A673 (cell line): ENCODE results near the gene MLIP. TPM values are rescaled to one million over a fixed set of nuclear protein-coding genes. Genes with fewer than 3 reads are reported as not detected.

ENCODE experiments used
- BruUV-seq: library from RNA; stranded (reverse); fragments of 400-500 nt; replicated peaks from 2 replicates; lab custom pipeline; 2021; lab: Mats Ljungman, UMichigan
- CTCF ChIA-PET: fragments of 300-600 bp; sonication (Branson Sonifier 250); formaldehyde crosslinking; loops from one replicate; lab custom pipeline; 2022; ENCODE audit warnings: antibody characterized with exemption; lab: Charles Lee
- POLR2A ChIA-PET: fragments of 300-600 bp; sonication (Branson Sonifier 250); formaldehyde crosslinking; loops from one replicate; lab custom pipeline; 2022; ENCODE audit warnings: antibody characterized with exemption; ENCODE audit not compliant: low non-redundant PET; lab: Charles Lee
- DNase-seq: peaks from one replicate; pipeline ENCODE4 v3.0.0-alpha.2; 2015; ENCODE audit warnings: low spot score
- H3K27ac ChIP-seq: fragments of 200-600 bp; sonication (generic); 2 replicates; pipeline ENCODE4 v1.5.1; 2016; ENCODE audit warnings: mixed run types, low read depth, mild to moderate bottlenecking, mixed read lengths, antibody characterized with exemption, low read length; ENCODE audit not compliant: poor library complexity, severe bottlenecking
- H3K27me3 ChIP-seq: fragments of 200-600 bp; sonication (generic); replicated peaks from 2 replicates; pipeline ENCODE4 v1.6.1; 2017; ENCODE audit warnings: mixed run types, low read depth, mild to moderate bottlenecking, mixed read lengths, antibody characterized with exemption, low read length; ENCODE audit not compliant: insufficient read depth, poor library complexity
- H3K36me3 ChIP-seq: fragments of 200-600 bp; sonication (generic); 2 replicates; pipeline ENCODE4 v1.6.1; 2016; ENCODE audit warnings: mixed run types, mild to moderate bottlenecking, mixed read lengths, antibody characterized with exemption, low read length; ENCODE audit not compliant: insufficient read depth, poor library complexity, severe bottlenecking
- H3K4me1 ChIP-seq: fragments of 200-600 bp; sonication (generic); 2 replicates; pipeline ENCODE4 v1.6.1; 2017; ENCODE audit warnings: mixed run types, mild to moderate bottlenecking, mixed read lengths, antibody characterized with exemption, low read length; ENCODE audit not compliant: insufficient read depth, poor library complexity, severe bottlenecking
- H3K4me3 ChIP-seq: fragments of 200-600 bp; sonication (generic); 2 replicates; pipeline ENCODE4 v1.5.1; 2016; ENCODE audit warnings: low read depth, mixed run types, mild to moderate bottlenecking, mixed read lengths, low read length; ENCODE audit not compliant: poor library complexity, severe bottlenecking
- H3K9me3 ChIP-seq: fragments of 200-600 bp; sonication (generic); 2 replicates; pipeline ENCODE4 v1.6.1; 2016; ENCODE audit warnings: mixed run types, low read depth, mild to moderate bottlenecking, mixed read lengths, antibody characterized with exemption, low read length; ENCODE audit not compliant: poor library complexity, severe bottlenecking
- EZH2 ChIP-seq: fragments of 200-600 bp; sonication (generic); IDR thresholded peaks from 2 replicates; pipeline ENCODE4 v1.6.1; 2017; ENCODE audit warnings: borderline replicate concordance, low read depth, mild to moderate bottlenecking, mixed read lengths, antibody characterized with exemption, low read length; ENCODE audit not compliant: poor library complexity, severe bottlenecking
- intact Hi-C: fragments of 100-400 bp; cut with micrococcal nuclease; formaldehyde crosslinking; loops from one replicate; pipeline ENCODE4 v1.10.0; 2022; ENCODE audit not compliant: unreplicated experiment
- total RNA-seq: library from RNA; stranded (reverse); gene quantifications from 2 replicates; pipeline ENCODE4 v1.2.3, GENCODE V29; 2021
- TF ChIP-seq, protein P1 (sequence below): fragments of 300-800, 200-600 bp; sonication (generic); conservative IDR thresholded peaks from 2 replicates; pipeline ENCODE4 v1.5.1; 2017; ENCODE audit warnings: low read depth, mild to moderate bottlenecking, antibody characterized with exemption, low read length, moderate library complexity, mixed read lengths

The MLIP gene
- total RNA-seq, 1 experiment from 2014 or later, result 0.58 TPM

DNA sequence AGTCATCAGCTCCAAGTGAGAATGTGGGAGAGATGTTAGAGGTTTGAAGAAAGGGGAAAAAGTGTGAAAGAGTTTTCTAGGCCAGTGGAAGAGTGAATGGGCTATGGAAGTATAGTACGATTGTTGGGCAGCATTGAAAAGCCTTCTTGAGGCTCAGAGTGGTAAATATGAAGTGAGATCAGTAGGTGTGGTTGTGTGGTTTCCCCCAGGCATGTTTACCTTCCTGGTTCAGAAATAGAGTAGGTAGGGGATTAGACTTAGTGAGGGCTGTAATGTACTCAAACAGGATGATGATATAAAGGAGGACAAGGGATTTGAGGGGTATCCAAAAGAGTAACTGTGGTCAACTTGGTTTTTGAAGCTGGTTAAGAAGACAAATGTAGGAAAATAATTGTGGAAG is 3.7 kb downstream of the MLIP start:
- H3K36me3 ChIP-seq, result no peaks in the 10 kb centered on the region
- TF ChIP-seq, protein P1, sequence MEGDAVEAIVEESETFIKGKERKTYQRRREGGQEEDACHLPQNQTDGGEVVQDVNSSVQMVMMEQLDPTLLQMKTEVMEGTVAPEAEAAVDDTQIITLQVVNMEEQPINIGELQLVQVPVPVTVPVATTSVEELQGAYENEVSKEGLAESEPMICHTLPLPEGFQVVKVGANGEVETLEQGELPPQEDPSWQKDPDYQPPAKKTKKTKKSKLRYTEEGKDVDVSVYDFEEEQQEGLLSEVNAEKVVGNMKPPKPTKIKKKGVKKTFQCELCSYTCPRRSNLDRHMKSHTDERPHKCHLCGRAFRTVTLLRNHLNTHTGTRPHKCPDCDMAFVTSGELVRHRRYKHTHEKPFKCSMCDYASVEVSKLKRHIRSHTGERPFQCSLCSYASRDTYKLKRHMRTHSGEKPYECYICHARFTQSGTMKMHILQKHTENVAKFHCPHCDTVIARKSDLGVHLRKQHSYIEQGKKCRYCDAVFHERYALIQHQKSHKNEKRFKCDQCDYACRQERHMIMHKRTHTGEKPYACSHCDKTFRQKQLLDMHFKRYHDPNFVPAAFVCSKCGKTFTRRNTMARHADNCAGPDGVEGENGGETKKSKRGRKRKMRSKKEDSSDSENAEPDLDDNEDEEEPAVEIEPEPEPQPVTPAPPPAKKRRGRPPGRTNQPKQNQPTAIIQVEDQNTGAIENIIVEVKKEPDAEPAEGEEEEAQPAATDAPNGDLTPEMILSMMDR, result no peak
- no peak for TF ChIP-seq EZH2
- no peak overlapping the region for H3K27ac ChIP-seq
- no peak for DNase-seq
- intact Hi-C loops, result no loop called here
- ChIA-PET CTCF (no interaction called here), POLR2A (no interaction called here)
- no peaks in the 10 kb centered on the region for H3K9me3 ChIP-seq
- no peaks in the 10 kb centered on the region for H3K27me3 ChIP-seq
- no peak overlapping the region for H3K4me3 ChIP-seq
- BruUV-seq, result no TSS peak
- H3K4me1 ChIP-seq, result peaks cover 34% of the 10 kb centered on the region

GRCh38 chr6:54115966-54116365 is 4.7 kb downstream of the MLIP start:
- no TSS peak for BruUV-seq
- no peak overlapping the region for H3K4me3 ChIP-seq
- peaks cover 28% of the 10 kb centered on the region for H3K4me1 ChIP-seq
- no peak overlapping the region for H3K27ac ChIP-seq
- no peaks in the 10 kb centered on the region for H3K27me3 ChIP-seq
- no peaks in the 10 kb centered on the region for H3K36me3 ChIP-seq
- ChIA-PET CTCF (no interaction called here), POLR2A (no interaction called here)
- H3K9me3 ChIP-seq, result no peaks in the 10 kb centered on the region
- no peak for TF ChIP-seq EZH2
- TF ChIP-seq, protein P1, result no peak
- intact Hi-C loops, result no loop called here
- no peak for DNase-seq

- H3K27ac ChIP-seq, result no peak overlapping the region
- POLR2A ChIA-PET, result no interaction called here
- CTCF ChIA-PET, result no interaction called here
Observed at GRCh38 chr6:54118117-54118516, 6.9 kb downstream of the MLIP start.

More at GRCh38 chr6:54118117-54118516, 6.9 kb downstream of the MLIP start:
- Histone ChIP-seq H3K36me3 (no peaks in the 10 kb centered on the region), H3K4me1 (peaks cover 7% of the 10 kb centered on the region), H3K4me3 (no peak overlapping the region), H3K27me3 (no peaks in the 10 kb centered on the region), H3K9me3 (no peaks in the 10 kb centered on the region)
- DNase-seq, result no peak
- TF ChIP-seq, protein P1, result no peak
- TF ChIP-seq EZH2, result no peak
- intact Hi-C loops, result no loop called here
- BruUV-seq, result no TSS peak
